Body of pancreas (tissue), 4 donors: Measurements from ENCODE around the gene USP34.

Experiments used
- CTCF ChIP-seq, 7 experiments: fragments of 450-650 bp in 4 of 7; fragments of 200-600 bp in 3 of 7; sonication (generic) in 3 of 7; IDR thresholded peaks; one replicate each; pipeline ENCODE4 v1.5.1; 2016 to 2019; ENCODE audit warnings: antibody characterized with exemption in 7 of 7
- POLR2A ChIP-seq, 3 donors: fragments of 450-650 bp; IDR thresholded peaks; one replicate each; pipeline ENCODE4 v1.6.1; 2016; ENCODE audit warnings: antibody characterized with exemption in 3 of 3, mild to moderate bottlenecking in 2 of 3

DNA sequence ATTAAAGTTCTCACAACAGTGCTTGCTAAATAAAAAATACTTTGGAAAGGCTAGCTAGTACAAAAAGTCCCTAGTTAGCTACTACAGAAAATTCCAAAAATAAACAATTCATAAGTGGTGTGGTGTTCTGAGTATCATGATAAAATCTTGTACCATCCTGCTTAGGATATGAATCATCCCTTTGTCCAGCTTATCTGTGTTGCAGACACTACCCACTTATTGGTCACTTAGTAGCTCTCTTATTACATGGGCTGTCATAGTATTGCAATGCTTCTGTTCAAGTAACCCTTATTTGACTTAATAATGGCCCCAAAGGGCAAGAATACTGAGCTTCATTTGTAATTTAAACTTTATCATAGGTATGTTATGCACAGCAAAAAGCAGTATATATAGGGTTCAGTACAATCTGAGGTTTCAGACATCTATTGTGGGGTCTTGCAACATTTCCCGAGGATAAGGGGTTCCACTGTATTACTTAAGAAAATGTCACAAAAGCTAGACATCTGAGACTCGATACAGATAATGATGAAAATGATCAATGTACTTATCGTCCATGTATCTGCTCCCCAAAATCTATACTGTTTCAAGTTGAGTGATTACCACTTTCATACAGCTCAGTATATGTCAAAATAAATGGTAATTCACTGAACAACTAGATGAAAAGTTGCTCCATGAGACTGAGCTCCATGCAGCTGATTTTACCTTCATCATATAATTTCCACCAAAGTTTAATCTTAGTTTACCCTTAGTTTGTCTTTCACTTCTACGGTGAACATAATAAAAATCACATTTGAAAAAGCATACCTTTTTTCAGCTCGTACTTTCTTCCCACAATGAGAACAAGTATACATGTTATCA lies 215.1 kb downstream of the USP34 start:
- TF ChIP-seq CTCF (IDR thresholded peaks at IDR 0.05) (no peak), POLR2A (IDR thresholded peaks at IDR 0.05) (no peak)
